ENCODE data around the gene KCNJ5.

GRCh38 chr11:128886406-128887124 lies 4.6 kb upstream of the KCNJ5 start:
- TF ChIP-seq CTCF (IDR thresholded peaks at IDR 0.05) (no peak), POLR2A (IDR thresholded peaks at IDR 0.05) (no peak)

All from tibial nerve (tissue), 3 donors.